ENCODE results near the gene VSIG10L.

The VSIG10L gene
- total RNA-seq = 0.52 to 0.66 reads per million in 2 experiments

GRCh38 chr19:51341976-51342580 lies at the start of gene VSIG10L:
Gene VSIG10L, minus strand, starts transcription at chr19:51342139. Its CDS starts 15 bp downstream, at chr19:51342124.
- DNase-seq (ENCODE audit: low read depth) = no peak

GRCh38 chr19:51391073-51391611 lies 49.2 kb upstream of the VSIG10L start:
- DNase-seq (ENCODE audit: low read depth) = no peak

- no peak for DNase-seq (ENCODE audit: low read depth)
These were observed 47.2 kb upstream of the VSIG10L start for GRCh38 chr19:51389143-51389542.

- DNase-seq (ENCODE audit: low read depth) = no peak
These were observed 46.0 kb upstream of the VSIG10L start, which contains the start of gene LIM2 for GRCh38 chr19:51387924-51388389. Gene LIM2, minus strand, starts transcription at chr19:51387974. Its CDS starts 531 bp downstream, at chr19:51387443.

GRCh38 chr19:51386882-51387520 lies 45.1 kb upstream of the VSIG10L start:
- DNase-seq (ENCODE audit: low read depth) = no peak

- DNase-seq (ENCODE audit: low read depth) = no peak
These were observed 40.1 kb upstream of the VSIG10L start for GRCh38 chr19:51382004-51382403.

GRCh38 chr19:51380379-51380778 lies 38.4 kb upstream of the VSIG10L start:
- DNase-seq (ENCODE audit: low read depth) = no peak

GRCh38 chr19:51377422-51377821 lies 35.5 kb upstream of the VSIG10L start:
- no peak for DNase-seq (ENCODE audit: low read depth)

GRCh38 chr19:51375504-51376221 lies 33.7 kb upstream of the VSIG10L start:
- DNase-seq (ENCODE audit: low read depth) = no peak

GRCh38 chr19:51372649-51373504 lies 30.9 kb upstream of the VSIG10L start, which contains the start of gene NKG7:
Gene NKG7, minus strand, starts transcription at chr19:51372654. Its CDS starts 119 bp downstream, at chr19:51372535.
- no peak for DNase-seq (ENCODE audit: low read depth)

- no peak for DNase-seq (ENCODE audit: low read depth)
These were observed 30.2 kb upstream of the VSIG10L start for GRCh38 chr19:51372021-51372648.

- DNase-seq (ENCODE audit: low read depth) = no peak
These were observed 29.3 kb upstream of the VSIG10L start for GRCh38 chr19:51371186-51371690.

- no peak for DNase-seq (ENCODE audit: low read depth)
These were observed 28.3 kb upstream of the VSIG10L start for GRCh38 chr19:51370230-51370629.

GRCh38 chr19:51368366-51369282 lies 26.7 kb upstream of the VSIG10L start, which contains the start of gene CLDND2:
Gene CLDND2, minus strand, starts transcription at chr19:51369003. Its CDS starts 426 bp downstream, at chr19:51368577.
- no peak for DNase-seq (ENCODE audit: low read depth)

GRCh38 chr19:51367565-51368365 lies 25.8 kb upstream of the VSIG10L start:
- peak; percentile 88 for DNase-seq (ENCODE audit: low read depth)

- DNase-seq (ENCODE audit: low read depth) = no peak
These were observed 25.3 kb upstream of the VSIG10L start for GRCh38 chr19:51367255-51367564.

GRCh38 chr19:51366389-51367254 lies 24.7 kb upstream of the VSIG10L start:
- DNase-seq (ENCODE audit: low read depth) = peak; percentile 87

- no peak for DNase-seq (ENCODE audit: low read depth)
These were observed 24.0 kb upstream of the VSIG10L start, which contains the start of gene ETFB for GRCh38 chr19:51365965-51366388. Gene ETFB, minus strand, starts transcription at chr19:51366388. Its CDS starts 62 bp downstream, at chr19:51366326.

All from T follicular helper cell (primary cell).